ENCODE measurements around the gene SEMA3E.
"Not testable (repeated sequence)": the region's sequence is repeated elsewhere in the genome, so short reads cannot be mapped to it uniquely, and the experiment has no call there.

The SEMA3E gene

DNA sequence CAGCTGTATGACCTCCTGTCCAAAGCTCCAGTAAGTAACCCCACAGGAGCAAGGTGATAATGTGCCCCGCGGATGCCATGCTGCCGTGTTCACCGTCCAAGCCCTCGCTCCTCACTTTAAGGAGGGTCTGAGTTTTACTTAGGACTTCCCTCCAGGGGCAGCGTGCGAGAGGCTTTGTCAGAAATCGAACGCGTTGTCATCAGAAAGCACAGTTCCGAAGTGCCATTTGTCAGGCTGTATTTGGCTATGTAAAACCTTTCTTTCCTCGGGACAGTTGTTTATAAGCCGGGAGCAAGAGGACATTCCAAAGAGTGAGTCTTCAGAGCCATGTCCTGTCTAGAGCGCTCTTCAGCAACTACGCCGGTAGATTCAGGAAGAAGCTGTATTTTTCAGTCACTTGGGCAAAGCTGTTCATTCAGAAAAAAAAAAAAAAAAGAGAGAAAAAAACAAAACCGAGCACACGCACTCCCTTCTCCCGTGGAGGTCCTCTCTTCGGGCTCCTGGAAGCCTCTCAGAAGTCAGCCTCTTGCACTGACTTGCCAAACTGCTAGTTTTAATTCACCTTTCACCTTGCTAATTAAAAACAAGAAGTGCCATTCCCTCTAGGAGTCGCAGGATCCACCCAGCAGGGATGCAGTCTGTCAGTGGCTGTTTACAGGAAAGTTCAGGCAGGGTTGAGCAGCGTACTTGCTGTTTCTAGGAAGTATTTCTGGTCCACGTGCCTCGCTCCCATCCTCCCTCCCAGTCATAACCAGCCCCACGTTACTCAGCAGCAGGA, at the start of gene SEMA3E:
TSS of gene SEMA3E (minus strand) at position 676 of the 778 bp plus-strand sequence.
- DNase-seq, result no peak

DNA sequence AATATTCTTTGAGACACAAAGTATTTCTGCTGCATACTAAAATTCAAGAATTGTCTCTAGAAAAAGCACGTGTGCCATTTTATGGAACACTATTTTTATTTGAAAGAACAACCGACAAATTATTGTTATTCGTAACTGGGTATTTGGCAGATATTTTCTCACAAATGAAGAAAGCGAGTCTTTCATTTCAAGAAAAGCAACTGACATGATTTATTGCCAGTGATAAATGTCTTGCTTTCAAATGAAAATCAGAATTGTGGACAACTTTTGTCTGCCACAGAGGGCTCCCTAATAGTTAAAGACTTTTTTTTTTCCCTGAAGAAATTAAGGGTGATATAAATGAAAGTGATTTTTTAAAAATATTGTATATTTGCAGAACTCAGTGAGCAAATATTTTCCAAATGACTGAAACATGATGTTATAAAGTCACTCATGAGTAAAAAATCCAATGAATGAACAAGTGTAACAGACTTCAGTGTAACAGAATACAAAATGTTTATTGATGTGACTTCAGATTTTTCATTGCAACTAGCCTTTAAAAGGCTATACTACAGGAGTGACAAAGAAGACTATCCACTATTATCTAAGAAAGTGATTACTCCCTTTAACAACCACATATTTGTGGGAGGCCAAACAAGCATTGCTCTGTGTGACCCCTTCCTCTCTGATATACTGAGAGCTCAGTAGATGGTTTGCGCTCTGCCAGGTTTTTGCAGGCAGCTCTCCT, 49.0 kb upstream of the SEMA3E start:
- no peak for DNase-seq

DNA sequence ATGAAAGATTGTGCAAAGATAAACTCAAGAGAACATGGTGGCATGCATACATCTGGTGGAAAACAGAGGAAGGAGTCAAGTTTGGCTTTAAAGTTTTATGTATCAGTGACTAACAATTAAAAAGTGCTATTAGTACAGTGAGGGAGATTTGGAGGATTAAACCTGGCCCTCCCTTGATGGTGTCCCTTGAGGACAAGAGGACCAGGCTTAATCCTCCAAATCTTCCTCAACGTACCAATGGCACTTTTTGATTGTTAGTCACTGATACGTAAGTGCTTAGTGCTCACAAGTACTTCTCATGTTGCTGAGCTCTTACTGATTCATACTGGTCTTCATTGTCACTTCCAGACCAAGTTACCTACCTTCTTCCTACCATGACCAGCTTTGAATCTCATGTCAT, 47.2 kb upstream of the SEMA3E start:
- DNase-seq, result no peak

DNA sequence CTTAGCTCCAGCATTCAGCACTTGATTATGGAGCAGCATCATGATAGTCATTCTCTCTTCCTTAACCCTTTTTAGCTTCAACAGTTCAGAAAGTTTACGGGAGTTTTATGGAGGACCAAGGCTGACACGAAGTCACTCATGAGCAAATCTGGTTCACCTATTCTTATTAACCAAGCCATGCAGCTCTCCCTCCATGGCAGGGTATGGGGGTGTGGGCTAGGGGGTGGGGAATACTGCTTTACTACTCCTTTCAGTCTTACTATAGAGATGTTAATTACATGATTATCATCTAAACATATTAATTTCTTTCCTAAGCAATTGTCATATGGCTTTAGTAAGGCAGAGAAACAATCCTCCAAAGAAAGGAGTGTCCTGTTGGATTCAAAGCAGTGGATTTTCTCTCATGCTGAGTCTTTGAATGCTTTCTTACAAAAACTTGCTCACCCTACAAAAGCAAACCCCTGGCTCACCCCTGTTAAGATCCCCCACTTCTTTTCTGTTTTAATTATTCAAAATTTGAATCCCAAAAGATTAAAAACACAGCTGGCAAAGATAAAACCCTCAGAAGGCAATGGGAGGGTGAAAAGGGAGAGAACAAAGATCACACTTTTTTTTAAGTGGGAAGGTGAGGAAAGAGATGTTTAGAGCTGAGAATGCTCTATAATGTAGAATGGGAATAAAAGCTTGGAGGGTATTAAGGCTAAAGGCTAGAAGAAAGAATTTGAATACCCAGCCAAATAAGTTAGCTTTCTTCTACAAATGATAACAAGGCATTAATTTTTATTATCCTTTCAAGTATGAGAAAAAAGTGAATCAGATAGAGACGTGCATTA, 46.4 kb upstream of the SEMA3E start:
- DNase-seq, result no peak

DNA sequence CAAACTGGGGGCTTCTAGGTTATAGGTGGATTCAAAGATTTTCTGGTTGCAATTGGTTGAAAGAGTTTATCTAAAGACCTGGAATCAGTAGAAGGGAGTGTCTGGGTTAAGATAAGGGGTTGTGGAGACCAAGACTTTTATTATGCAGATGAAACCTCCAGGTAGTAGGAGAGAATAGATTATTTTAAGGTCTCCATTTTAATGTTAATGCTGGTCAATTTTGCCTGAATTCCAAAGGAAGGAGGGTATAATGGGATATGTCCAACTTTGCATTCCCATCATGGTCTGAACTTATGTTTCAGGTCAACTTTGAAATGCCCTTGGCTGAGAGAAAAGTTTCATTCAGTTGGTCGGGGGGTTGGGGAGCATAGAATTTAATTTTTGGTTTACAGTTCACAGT, 44.3 kb upstream of the SEMA3E start:
- no peak for DNase-seq

DNA sequence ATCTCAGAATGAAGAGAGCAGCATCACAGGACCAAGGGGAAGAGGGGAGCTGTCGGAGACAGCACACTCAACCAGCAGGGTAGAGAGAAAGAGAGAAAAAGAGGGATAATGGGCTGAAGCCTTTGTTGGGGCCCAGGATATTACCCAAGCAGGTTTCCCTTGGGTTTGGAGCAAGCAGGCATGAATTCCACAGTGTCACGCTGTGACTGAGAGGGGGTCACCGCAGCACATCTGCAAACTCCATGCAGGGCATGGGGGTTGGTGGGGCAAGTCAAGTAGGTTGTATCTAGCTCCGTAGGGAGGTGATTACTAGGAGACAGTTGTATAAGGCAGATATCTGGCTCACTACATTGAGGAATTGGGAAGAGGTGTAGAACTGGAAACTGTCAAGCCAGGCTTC, 42.2 kb upstream of the SEMA3E start:
- DNase-seq, result no peak

DNA sequence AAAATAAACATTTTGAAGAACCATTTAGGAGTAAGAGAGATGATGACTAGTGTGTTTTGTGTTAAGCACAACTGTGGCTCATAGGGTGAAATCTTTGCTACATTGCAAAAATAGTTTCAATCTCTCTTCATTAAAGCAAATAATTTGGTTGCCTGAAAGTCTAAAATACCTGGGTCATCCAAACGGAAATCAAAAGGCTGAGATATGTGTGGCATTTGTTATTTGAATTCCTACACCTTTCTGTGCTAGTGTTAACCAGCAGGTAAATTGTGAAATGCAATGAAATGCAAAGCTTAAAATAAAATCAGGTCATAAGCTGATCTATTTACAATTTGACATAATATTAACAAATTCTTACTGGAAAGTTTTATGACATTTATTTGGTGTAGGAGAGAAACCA, 40.9 kb upstream of the SEMA3E start:
- no peak for DNase-seq

DNA sequence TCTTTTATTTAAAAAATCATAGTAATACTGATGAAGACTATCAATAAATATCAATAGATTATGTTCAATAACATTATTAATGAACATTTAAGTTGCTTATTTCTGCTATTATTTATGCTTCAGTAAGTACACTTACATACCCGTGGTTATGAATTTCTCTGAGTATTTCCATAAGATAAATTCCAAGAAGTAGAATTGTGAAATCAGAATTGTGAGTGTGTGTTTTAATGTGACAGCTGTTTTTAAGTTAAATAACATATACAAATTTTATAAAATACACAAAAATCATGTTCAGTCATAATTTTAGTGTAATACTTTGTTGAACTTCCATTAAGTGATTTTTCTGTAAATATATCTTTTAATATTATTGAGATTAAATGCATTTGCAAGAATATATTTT, 37.5 kb upstream of the SEMA3E start:
- DNase-seq, result no peak

DNA sequence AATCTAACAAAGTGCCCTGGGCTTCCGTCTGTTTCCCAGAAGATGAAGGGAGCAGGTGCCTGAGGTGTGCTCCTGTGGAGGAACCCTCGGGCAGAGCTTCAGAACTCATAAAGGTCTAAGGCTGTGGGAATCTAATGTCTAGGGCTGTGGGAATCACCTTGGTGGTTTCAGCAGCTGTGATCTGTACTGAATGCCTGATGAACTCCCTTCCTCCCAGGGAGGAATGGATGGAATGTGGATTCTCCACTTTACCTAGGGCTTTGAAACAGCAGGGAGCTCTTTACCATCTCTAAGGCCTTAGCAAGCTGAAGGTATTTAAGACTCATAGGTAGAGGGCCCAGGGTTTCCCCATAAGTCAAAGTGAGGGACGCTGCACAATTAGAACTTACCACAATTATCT, 36.0 kb upstream of the SEMA3E start:
- DNase-seq, result no peak

DNA sequence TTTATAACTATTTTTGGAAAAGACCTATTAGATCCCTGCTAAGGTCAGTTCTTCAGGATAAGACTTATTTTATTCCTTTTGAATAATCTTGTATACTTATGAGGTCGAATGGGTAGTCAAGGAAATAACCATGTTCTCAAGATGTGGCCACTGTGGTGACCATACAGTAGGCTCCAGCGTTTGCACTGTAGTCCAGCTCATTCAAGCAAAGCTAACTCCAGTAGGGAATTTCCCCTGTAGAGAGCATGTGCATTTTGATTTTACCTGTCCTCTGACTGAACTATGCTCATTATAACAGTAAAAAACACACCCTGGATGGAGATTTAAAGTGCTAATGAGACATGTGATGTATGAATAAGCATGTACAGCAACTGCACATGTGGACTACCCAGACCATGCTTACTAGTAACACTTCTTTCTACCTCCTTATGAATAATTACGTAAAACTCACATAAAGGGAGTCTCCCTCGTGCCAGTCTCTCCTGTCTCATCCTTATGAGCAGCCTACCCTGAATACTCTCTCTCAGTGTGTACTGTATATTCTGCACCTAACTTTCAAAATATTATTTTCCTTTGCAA, 32.4 kb upstream of the SEMA3E start:
- DNase-seq, result no peak

DNA sequence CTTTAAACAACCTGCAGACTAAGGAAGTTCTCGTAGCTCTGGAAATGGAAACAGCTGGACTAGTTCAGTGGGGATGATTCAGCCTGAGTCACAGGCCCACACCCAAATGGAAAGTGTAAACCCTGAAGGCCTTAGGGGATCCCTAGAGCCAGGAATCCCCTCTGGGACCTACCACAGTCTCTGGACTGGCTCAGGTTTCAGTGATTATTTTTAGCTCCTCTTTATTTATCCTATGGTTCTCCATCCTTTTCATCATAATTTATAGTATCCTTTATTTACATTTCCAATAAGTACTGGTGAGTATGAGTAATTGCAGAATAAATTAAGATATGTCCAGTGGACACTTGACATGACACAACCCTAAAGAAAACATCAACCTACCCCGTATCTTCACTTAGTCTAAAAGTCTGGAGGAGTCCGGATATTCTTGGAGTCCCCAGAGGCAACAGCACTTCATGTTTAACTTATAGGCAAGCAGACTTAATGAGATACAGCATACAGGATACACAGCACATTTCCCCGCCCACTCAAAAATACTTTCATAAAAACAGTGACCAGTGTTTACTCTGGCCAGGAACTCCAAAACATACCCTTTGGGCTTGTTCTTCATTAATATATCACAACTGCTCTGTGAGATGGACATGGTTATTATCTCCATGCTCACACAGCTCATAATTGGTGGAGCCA, 28.4 kb upstream of the SEMA3E start:
- DNase-seq, result no peak

DNA sequence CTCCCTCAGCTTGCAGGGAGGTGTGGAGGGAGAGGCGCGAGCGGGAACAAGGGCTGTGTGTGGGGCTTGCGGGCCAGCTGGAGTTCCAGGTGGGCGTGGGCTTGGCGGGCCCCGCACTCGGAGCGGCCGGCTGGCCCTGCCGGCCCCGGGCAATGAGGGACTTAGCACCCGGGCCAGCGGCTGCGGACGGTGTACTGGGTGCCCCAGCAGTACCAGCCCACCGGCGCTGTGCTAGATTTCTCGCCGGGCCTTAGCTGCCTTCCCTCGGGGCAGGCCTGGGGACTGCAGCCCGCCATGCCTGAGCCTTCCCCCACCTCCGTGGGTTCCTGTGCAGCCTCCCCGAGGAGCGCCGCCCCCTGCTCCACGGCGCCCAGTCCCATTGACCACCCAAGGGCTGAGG, 24.4 kb upstream of the SEMA3E start:
- DNase-seq, result not testable (repeated sequence)

DNA sequence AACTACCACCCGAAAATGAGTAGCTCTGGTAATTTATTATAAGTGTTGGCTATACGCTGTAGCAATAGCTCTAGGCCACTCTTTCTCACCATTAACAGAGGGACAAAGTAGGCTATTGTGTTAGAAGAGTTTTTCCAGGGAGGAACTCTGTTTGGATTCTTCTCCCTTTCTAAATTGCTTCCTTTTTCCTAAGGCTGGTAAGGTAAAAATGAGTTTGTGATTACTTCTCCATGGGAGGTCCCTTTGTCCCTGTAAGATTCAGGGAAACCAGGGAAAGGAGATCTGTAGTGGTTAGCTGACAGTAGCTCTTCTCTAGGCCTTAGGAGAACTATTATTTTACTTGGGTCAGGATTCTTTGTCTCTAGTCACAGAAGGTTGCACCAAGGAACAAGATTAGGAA, 23.2 kb upstream of the SEMA3E start:
- no peak for DNase-seq

DNA sequence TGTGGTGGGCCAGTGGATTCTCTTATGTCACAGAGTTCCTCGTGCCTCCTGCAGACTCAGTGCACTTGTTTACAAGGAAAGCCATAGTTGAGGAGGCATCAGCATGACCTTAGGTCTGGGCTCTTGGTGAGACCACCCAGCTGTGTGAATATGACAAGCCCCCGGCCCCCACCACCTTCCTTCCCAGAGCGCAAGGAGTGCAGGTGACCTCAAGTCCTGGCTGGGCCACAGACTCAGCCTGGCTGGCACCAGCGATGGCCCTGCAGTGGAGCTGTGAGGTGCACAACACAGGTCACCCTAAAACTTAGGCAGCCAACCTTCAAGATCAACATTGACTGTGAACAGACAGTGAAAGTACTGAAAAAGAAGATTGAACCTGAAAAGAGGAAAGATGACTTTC, 14.2 kb upstream of the SEMA3E start:
- no peak for DNase-seq

DNA sequence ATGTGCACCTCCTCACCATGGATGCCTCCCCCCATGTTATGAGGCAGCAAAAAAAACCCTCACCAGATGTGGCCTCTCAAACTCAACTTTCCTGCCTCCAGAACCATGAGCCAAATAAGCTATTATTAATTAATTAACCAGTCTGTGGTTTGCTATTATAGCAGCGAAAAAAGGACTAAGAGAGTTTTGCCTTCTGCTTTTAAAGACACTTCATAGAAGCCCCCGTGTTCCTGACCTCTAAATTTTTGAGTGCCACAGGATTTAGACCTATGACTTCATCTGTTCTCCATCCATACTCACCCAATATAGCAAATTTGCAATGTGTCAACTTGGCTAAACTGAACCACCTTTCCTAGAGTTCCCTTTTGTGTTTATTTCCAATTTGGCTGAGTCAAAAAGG, 9.2 kb upstream of the SEMA3E start:
- DNase-seq, result no peak

DNA sequence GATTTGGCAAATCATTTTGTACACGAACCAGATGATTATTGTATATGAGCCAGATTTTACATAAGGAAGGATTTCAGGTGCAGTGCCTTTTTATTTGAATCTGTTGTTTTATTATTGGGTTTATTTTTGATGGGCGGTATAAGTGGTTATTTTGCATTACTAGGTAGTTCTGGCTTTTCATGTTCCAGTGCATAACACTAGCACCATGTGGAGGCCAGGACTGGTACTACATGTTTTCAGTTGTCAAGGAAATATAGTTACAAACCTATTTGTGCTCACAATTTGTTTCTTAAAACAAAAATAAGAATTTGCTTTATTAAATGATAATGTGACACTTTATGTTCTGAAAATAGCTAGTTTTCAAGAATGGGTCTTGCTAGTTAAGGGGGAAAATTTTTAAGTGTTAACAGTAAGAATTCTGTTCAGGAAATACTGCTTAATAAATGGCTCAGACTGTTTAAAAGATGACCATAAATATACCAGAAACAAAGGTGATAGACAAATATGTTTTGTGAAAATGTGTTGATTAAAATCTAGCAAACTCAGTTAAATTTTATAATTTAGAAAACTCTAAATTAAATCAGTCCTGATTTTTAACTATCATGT, 7.1 kb upstream of the SEMA3E start:
- DNase-seq, result no peak

DNA sequence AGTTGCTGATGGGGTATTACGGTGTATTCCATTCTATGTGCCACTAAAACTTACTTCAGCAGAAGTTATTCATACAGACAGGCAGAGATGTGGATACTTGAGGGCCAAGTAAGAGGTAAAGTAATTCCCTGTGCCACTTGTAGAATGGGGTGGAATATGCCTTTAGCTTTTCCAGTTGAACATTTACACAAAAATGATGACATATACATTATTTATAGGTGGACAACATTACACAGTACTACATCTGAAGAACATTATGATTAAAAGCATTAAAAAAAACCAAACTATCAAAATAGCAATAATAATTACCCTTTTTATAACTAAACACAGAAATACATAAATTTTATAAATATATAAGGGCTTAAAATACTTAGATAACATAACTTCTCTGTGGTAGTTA, 3.5 kb upstream of the SEMA3E start:
- DNase-seq, result no peak

DNA sequence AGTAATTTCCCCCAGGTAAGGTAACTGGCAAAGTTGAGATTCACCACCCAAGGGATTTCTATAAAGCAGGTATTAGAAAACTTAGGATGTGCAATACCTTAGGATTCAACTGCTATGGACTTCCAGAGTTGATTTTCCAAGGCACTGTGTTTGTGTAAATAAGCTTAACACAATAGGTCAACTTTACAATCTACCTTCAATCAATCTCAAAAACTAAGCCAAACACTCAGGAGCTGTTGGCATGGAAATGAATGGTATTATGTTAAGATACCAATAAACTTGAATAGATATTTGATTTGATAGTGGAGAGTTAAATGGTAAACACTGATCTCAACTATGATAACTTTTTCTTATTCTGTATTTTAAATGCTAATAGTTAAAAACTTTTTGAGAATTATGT, 762 bp upstream of the SEMA3E start:
- no peak for DNase-seq

DNA sequence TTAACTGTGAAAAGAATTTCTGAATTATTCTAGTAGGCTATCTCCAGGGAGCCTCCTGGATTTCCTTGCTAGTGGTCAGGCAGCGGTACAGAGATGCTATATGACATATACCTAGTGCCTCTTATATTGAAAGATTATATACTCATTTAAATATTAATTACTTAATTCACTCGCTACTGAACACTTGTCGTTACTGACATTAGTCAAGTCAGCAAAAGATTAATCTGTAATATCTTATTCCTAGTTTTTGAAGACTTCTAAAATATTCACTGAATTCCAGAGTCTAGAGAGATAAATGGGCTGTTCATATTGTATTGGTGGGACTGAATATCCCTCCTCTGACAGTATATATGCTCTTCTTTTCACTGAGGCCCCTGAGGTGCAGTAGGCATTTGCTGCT, 2.9 kb downstream of the SEMA3E start:
- no peak for DNase-seq

DNA sequence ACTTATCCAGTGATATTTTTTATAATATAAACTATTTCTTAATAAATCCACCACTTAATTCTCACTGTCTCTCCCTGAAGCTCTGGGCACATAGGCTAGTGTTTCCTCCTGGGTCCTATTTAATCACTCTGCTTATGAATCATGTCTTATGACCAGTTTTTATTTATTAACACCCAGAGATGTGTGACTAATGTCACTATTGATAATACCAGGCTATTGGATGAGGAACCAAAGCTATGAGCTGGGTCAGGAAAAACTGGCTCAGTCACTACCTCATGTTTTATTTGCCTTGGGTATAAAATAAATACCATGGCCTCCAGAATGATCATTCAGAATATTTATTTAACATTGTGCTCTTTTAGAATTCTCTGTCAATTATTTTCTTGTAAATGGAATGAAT, 5.2 kb downstream of the SEMA3E start:
- no peak for DNase-seq

DNA sequence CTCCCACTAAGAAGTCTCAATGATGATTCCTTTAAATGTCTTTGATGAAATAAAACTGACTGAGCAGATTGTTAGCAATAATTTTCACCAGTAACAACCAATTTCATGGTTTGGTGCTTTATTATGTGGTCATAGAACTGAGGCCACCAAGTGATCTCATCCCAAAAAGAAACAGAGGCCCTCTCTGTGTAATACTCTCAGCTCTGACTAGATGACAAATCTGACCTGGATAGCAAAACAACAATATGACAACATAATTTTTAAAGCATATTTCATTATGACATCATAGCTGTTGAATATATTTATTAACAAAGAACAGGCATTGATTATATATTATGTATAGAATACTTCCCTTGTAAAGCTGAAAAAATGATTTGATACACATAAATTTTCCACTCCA, 5.9 kb downstream of the SEMA3E start:
- DNase-seq, result no peak

Data from NCI-H524 treated with DMSO at 0.1 percent for 48 hours (cell line).